HG03342 (cell line): ENCODE measurements around the gene TENM4.

Experiments
- ATAC-seq: cut with Tn5 transposase; IDR thresholded peaks from one replicate; pipeline ENCODE4 v1.9.1; 2021; ENCODE audit warnings: mild to moderate bottlenecking, moderate library complexity; ENCODE audit not compliant: unreplicated experiment

Gene TENM4

GRCh38 chr11:79095424-79095823 is 345.4 kb downstream of the TENM4 start:
- no peak for ATAC-seq

- no peak for ATAC-seq
Measured at GRCh38 chr11:79094616-79095015, 346.2 kb downstream of the TENM4 start.

- ATAC-seq, result no peak
Measured at GRCh38 chr11:79092791-79093353, 348.0 kb downstream of the TENM4 start.

- ATAC-seq, result no peak
Measured at GRCh38 chr11:79090191-79090705, 350.6 kb downstream of the TENM4 start.

GRCh38 chr11:79089601-79090000 is 351.2 kb downstream of the TENM4 start:
- no peak for ATAC-seq

- ATAC-seq, result no peak
Measured at GRCh38 chr11:79088967-79089366, 351.9 kb downstream of the TENM4 start.

GRCh38 chr11:79087961-79088318 is 352.9 kb downstream of the TENM4 start:
- ATAC-seq, result no peak

GRCh38 chr11:79087238-79087960 is 353.4 kb downstream of the TENM4 start:
- ATAC-seq, result no peak

GRCh38 chr11:79086056-79086455 is 354.8 kb downstream of the TENM4 start:
- ATAC-seq, result no peak

GRCh38 chr11:79084382-79084781 is 356.4 kb downstream of the TENM4 start:
- no peak for ATAC-seq

GRCh38 chr11:79083352-79083751 is 357.5 kb downstream of the TENM4 start:
- no peak for ATAC-seq

GRCh38 chr11:79082907-79083306 is 357.9 kb downstream of the TENM4 start:
- no peak for ATAC-seq

GRCh38 chr11:79082280-79082679 is 358.6 kb downstream of the TENM4 start:
- ATAC-seq, result no peak

GRCh38 chr11:79081471-79082031 is 359.3 kb downstream of the TENM4 start:
- ATAC-seq, result no peak

- ATAC-seq, result no peak
Measured at GRCh38 chr11:79080551-79080950, 360.3 kb downstream of the TENM4 start.

- ATAC-seq, result no peak
Measured at GRCh38 chr11:79078999-79079398, 361.8 kb downstream of the TENM4 start.

- no peak for ATAC-seq
Measured at GRCh38 chr11:79078456-79078855, 362.4 kb downstream of the TENM4 start.

- no peak for ATAC-seq
Measured at GRCh38 chr11:79077702-79078330, 363.0 kb downstream of the TENM4 start.

- no peak for ATAC-seq
Measured at GRCh38 chr11:79076526-79077115, 364.2 kb downstream of the TENM4 start.

- no peak for ATAC-seq
Measured at GRCh38 chr11:79074547-79074946, 366.3 kb downstream of the TENM4 start.

- ATAC-seq, result no peak
Measured at GRCh38 chr11:79071190-79071589, 369.6 kb downstream of the TENM4 start.
